ENCODE data around the gene LAMA4. TPM values are rescaled to one million over a fixed set of nuclear protein-coding genes. Genes with fewer than 3 reads are reported as not detected.

LAMA4 gene
- total RNA-seq, 2 donors from 2014 or later = 0.14 TPM; not detected in 1

GRCh38 chr6:112180095-112180820 is 74.1 kb downstream of the LAMA4 start:
- Mint-ChIP-seq H3K27me3 (ENCODE audit: low read depth) (peaks cover 58% of the 10 kb centered on the region), H3K4me1 (ENCODE audit: low read depth) (no peaks in the 10 kb centered on the region), H3K9me3 (no peaks in the 10 kb centered on the region)

GRCh38 chr6:112179631-112180030 is 74.7 kb downstream of the LAMA4 start:
- H3K27ac Mint-ChIP-seq = no peak overlapping the region
- no peak overlapping the region for H3K4me3 Mint-ChIP-seq
- ATAC-seq (replicated peaks in 1 of 2) = no peak
- H3K9me3 Mint-ChIP-seq = no peaks in the 10 kb centered on the region
- no peak for DNase-seq
- no peaks in the 10 kb centered on the region for H3K36me3 Mint-ChIP-seq (ENCODE audit: insufficient read depth in 2 of 2)
- H3K4me1 Mint-ChIP-seq (ENCODE audit: low read depth) = no peaks in the 10 kb centered on the region
- peaks cover 58% of the 10 kb centered on the region for H3K27me3 Mint-ChIP-seq (ENCODE audit: low read depth)

More at GRCh38 chr6:112180095-112180820, 74.1 kb downstream of the LAMA4 start:
- ATAC-seq (replicated peaks in 1 of 2) = peak; percentile 70 to 72
- no peak overlapping the region for H3K4me3 Mint-ChIP-seq
- H3K27ac Mint-ChIP-seq = no peak overlapping the region
- peak; percentile 56 to 67 for DNase-seq
- no peaks in the 10 kb centered on the region for H3K36me3 Mint-ChIP-seq (ENCODE audit: insufficient read depth in 2 of 2)

DNA sequence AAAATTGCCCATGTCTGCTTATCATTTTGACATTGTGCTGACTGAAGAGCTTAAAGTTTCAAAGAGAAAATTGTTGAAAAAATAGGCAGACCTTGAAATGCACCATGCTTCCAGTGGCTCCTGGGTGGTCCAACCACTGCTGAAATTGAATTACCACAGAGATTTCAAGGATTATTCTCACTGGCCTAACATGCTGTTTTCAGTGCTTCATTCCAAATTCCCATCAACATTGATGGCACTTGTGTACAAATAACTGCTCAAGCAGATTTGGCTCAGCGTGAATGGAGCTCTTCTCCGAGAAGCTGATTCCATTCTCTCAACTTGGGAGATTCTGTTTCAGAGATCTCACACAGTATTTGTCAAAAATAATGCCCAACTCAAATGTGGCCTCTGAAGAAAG is 75.5 kb downstream of the LAMA4 start:
- no peaks in the 10 kb centered on the region for H3K4me1 Mint-ChIP-seq (ENCODE audit: low read depth)

DNA sequence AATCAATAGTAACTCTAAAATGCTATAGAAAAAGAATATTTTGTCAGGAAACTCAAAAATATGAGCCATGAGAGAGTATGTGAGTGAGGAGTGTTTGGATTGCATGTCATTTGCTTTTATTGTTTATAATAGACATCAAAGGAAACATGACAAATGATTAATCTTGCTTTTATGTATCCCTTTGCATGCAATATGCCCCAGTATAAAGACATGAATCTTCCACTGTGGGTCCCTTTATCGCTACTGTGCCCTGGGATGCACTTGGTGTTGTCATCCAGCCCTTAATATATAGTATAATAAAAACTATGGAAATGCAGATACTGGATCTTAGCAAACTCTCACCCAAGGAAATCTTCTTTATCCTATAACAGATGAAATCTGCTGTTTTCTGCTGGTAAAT is 77.3 kb downstream of the LAMA4 start:
- H3K4me1 Mint-ChIP-seq (ENCODE audit: low read depth) = no peaks in the 10 kb centered on the region
- H3K27me3 Mint-ChIP-seq (ENCODE audit: low read depth) = peaks cover 49% of the 10 kb centered on the region
- no peak for ATAC-seq (replicated peaks in 1 of 2)
- no peaks in the 10 kb centered on the region for H3K36me3 Mint-ChIP-seq (ENCODE audit: insufficient read depth in 2 of 2)
- H3K9me3 Mint-ChIP-seq = no peaks in the 10 kb centered on the region
- no peak for DNase-seq
- no peak overlapping the region for H3K27ac Mint-ChIP-seq
- no peak overlapping the region for H3K4me3 Mint-ChIP-seq

More for the DNA sequence above, 75.5 kb downstream of the LAMA4 start:
- Mint-ChIP-seq H3K27ac (no peak overlapping the region), H3K4me3 (no peak overlapping the region), H3K27me3 (ENCODE audit: low read depth) (peaks cover 57% of the 10 kb centered on the region), H3K36me3 (ENCODE audit: insufficient read depth in 2 of 2) (no peaks in the 10 kb centered on the region), H3K9me3 (no peaks in the 10 kb centered on the region)
- ATAC-seq (replicated peaks in 1 of 2) = no peak
- DNase-seq = no peak

- ATAC-seq (replicated peaks in 1 of 2) (no peak), DNase-seq (no peak)
- Mint-ChIP-seq H3K27ac (no peak overlapping the region), H3K9me3 (no peaks in the 10 kb centered on the region), H3K36me3 (ENCODE audit: insufficient read depth in 2 of 2) (no peaks in the 10 kb centered on the region), H3K4me1 (ENCODE audit: low read depth) (no peaks in the 10 kb centered on the region), H3K4me3 (no peak overlapping the region), H3K27me3 (ENCODE audit: low read depth) (peaks cover 48% of the 10 kb centered on the region)
Observed at GRCh38 chr6:112176175-112176574, 78.2 kb downstream of the LAMA4 start.

- ATAC-seq (replicated peaks in 1 of 2) (no peak), DNase-seq (no peak)
- Mint-ChIP-seq H3K27ac (no peak overlapping the region), H3K36me3 (ENCODE audit: insufficient read depth in 2 of 2) (no peaks in the 10 kb centered on the region), H3K9me3 (no peaks in the 10 kb centered on the region), H3K4me3 (no peak overlapping the region), H3K27me3 (ENCODE audit: low read depth) (peaks cover 60% of the 10 kb centered on the region), H3K4me1 (ENCODE audit: low read depth) (no peaks in the 10 kb centered on the region)
Observed at GRCh38 chr6:112173221-112173804, 81.1 kb downstream of the LAMA4 start.

DNA sequence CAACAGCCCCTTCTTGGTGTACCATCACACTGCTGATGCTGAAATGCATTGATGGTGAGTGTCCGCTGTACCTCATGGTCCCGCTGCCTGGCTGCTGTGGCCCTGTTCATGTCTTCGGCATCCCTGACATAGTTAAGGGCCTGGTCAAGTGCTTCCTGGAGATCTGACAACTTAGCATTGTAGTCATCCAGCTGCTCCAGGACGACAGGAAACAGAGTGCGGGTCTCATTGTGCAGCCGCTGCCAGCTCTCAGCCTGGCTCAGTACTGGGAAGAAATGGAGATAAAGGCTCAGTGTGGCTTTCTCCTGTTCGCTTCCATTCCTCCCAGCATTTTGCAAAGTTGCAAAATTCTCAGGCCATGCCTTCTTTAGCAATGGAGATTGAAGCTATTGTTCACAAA is 81.8 kb downstream of the LAMA4 start:
- Mint-ChIP-seq H3K36me3 (ENCODE audit: insufficient read depth in 2 of 2) (no peaks in the 10 kb centered on the region), H3K27me3 (ENCODE audit: low read depth) (peaks cover 53% of the 10 kb centered on the region), H3K4me1 (ENCODE audit: low read depth) (no peaks in the 10 kb centered on the region), H3K9me3 (no peaks in the 10 kb centered on the region), H3K27ac (no peak overlapping the region), H3K4me3 (no peak overlapping the region)
- no peak for DNase-seq
- no peak for ATAC-seq (replicated peaks in 1 of 2)

DNA sequence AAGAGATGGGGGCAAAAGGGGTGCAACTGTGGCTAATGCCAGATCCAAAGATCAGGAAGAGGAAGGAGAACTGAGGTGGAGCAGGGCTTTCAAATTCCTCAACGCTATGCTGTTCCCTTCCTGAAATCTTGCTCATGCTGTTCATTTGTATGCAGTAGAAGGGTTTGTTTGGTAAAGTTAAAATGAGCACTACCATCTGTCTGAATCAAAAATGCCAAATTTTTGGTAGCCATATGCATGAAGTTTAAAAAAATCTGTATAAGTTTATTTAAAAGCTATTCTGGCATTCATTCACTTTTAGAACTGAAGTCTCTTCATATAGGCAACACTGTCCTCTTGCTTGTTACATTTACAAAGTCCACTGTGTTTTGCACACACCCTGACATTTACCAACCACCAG is 84.8 kb downstream of the LAMA4 start:
- no peak overlapping the region for H3K27ac Mint-ChIP-seq
- DNase-seq = no peak
- H3K27me3 Mint-ChIP-seq (ENCODE audit: low read depth) = peaks cover 49% of the 10 kb centered on the region
- H3K9me3 Mint-ChIP-seq = no peaks in the 10 kb centered on the region
- no peaks in the 10 kb centered on the region for H3K36me3 Mint-ChIP-seq (ENCODE audit: insufficient read depth in 2 of 2)
- ATAC-seq (replicated peaks in 1 of 2) = no peak
- no peak overlapping the region for H3K4me3 Mint-ChIP-seq
- no peaks in the 10 kb centered on the region for H3K4me1 Mint-ChIP-seq (ENCODE audit: low read depth)

DNA sequence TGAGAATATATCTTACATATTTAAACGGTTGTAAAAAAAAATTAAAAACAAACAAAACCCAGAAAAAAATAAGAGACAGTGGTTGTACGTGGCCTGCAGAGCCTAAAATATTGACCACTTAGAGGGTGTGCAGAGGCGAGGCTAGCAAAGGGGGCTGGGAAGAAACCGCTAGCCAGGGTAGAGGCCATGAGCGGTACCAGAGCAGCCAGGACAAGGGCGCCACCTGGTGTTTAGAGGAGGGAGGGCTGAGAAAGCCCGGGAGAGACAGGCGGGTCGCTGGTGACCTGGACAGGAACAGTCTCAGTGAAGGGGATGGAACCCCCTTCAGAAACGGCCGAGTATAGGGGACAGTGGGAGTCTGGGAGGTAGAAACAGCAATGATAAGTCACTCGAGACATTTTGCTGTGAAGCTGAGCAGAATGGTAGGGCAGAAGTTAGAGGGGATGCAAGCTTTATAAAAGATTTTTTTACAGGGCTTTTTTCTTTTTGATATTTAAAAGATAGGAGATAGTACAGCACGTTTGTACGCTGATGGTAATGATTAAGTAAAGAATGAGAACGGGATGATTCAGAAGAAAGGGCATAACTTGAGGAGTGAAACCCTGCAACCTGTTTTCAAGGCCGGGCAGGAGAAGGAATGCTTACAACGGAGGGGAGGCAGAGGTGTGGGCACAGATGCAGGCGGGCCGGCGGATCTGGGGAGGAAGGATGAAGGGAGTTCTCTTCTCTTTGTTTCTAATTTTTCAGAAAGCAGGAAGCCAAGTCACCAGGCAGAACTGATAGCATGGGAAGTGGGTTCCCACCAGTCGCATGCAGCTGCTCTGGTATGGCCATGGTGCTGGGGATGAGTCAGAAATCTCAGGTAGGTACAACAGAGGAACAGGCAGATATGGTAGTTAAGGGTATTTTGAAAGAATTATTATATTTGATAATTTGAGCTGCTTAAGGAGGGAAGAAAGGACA is 90.8 kb downstream of the LAMA4 start:
- peak overlapping the region; percentile 79 to 92 for H3K4me3 Mint-ChIP-seq
- DNase-seq (peak; percentile 82 to 85), ATAC-seq (replicated peaks in 1 of 2) (peak; percentile 98 to 99)
- no peaks in the 10 kb centered on the region for H3K36me3 Mint-ChIP-seq (ENCODE audit: insufficient read depth in 2 of 2)
- H3K27ac Mint-ChIP-seq = peak overlapping the region; percentile 74
- no peaks in the 10 kb centered on the region for H3K9me3 Mint-ChIP-seq
- peaks cover 50% of the 10 kb centered on the region for H3K27me3 Mint-ChIP-seq (ENCODE audit: low read depth)
- peaks cover 24% of the 10 kb centered on the region for H3K4me1 Mint-ChIP-seq (ENCODE audit: low read depth)

- Mint-ChIP-seq H3K27me3 (ENCODE audit: low read depth) (peaks cover 38% of the 10 kb centered on the region), H3K9me3 (no peaks in the 10 kb centered on the region), H3K36me3 (ENCODE audit: insufficient read depth in 2 of 2) (no peaks in the 10 kb centered on the region), H3K4me3 (no peak overlapping the region), H3K27ac (no peak overlapping the region), H3K4me1 (ENCODE audit: low read depth) (peaks cover 29% of the 10 kb centered on the region)
- ATAC-seq (replicated peaks in 1 of 2) (no peak), DNase-seq (no peak)
Observed at GRCh38 chr6:112160745-112161144, 93.6 kb downstream of the LAMA4 start.

GRCh38 chr6:112156668-112157067 is 97.7 kb downstream of the LAMA4 start:
- peaks cover 28% of the 10 kb centered on the region for H3K4me1 Mint-ChIP-seq (ENCODE audit: low read depth)
- no peaks in the 10 kb centered on the region for H3K36me3 Mint-ChIP-seq (ENCODE audit: insufficient read depth in 2 of 2)
- H3K4me3 Mint-ChIP-seq = no peak overlapping the region
- no peak for DNase-seq
- H3K27me3 Mint-ChIP-seq (ENCODE audit: low read depth) = peaks cover 33% of the 10 kb centered on the region
- ATAC-seq (replicated peaks in 1 of 2) = no peak
- no peak overlapping the region for H3K27ac Mint-ChIP-seq
- no peaks in the 10 kb centered on the region for H3K9me3 Mint-ChIP-seq

- H3K27ac Mint-ChIP-seq = no peak overlapping the region
- ATAC-seq (replicated peaks in 1 of 2) = peak in 1 of 2 donors; percentile 26
- no peak overlapping the region for H3K4me3 Mint-ChIP-seq
- no peaks in the 10 kb centered on the region for H3K36me3 Mint-ChIP-seq (ENCODE audit: insufficient read depth in 2 of 2)
- H3K9me3 Mint-ChIP-seq = no peaks in the 10 kb centered on the region
- no peak for DNase-seq
- peaks cover 27% of the 10 kb centered on the region for H3K4me1 Mint-ChIP-seq (ENCODE audit: low read depth)
- H3K27me3 Mint-ChIP-seq (ENCODE audit: low read depth) = peaks cover 26% of the 10 kb centered on the region
Observed at GRCh38 chr6:112155886-112156285, 98.5 kb downstream of the LAMA4 start.

- no peaks in the 10 kb centered on the region for H3K36me3 Mint-ChIP-seq (ENCODE audit: insufficient read depth in 2 of 2)
- peak overlapping the region; percentile 78 for H3K27ac Mint-ChIP-seq
- ATAC-seq (replicated peaks in 1 of 2) (peak; percentile 63 to 68), DNase-seq (no peak)
- peaks cover 19% of the 10 kb centered on the region for H3K27me3 Mint-ChIP-seq (ENCODE audit: low read depth)
- no peaks in the 10 kb centered on the region for H3K9me3 Mint-ChIP-seq
- H3K4me1 Mint-ChIP-seq (ENCODE audit: low read depth) = peaks cover 37% of the 10 kb centered on the region
- H3K4me3 Mint-ChIP-seq = peak overlapping the region; percentile 61 to 72
Observed at GRCh38 chr6:112154711-112155110, 99.7 kb downstream of the LAMA4 start.
